ENCODE results near the gene DLGAP1.

DNA sequence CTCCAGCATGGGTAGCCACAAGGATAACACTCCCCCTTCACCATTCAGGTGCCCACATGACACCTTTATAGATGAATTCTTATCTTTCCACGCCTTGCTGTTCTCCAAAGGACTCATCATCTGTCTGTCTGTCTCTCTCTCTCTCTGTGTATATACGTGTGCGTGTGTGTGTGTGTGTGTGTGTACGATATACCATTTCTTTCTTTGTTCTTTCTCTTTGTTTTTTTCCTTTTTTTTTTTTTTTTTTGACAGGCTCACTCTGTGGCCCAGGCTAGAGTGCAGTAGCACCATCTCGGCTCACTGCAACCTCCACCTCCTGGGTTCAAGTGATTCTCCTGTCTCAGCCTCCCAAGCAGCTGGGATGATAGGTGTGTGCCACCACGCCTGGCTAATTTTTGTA, 98.2 kb downstream of the DLGAP1 start:
- TF ChIP-seq, protein P1, sequence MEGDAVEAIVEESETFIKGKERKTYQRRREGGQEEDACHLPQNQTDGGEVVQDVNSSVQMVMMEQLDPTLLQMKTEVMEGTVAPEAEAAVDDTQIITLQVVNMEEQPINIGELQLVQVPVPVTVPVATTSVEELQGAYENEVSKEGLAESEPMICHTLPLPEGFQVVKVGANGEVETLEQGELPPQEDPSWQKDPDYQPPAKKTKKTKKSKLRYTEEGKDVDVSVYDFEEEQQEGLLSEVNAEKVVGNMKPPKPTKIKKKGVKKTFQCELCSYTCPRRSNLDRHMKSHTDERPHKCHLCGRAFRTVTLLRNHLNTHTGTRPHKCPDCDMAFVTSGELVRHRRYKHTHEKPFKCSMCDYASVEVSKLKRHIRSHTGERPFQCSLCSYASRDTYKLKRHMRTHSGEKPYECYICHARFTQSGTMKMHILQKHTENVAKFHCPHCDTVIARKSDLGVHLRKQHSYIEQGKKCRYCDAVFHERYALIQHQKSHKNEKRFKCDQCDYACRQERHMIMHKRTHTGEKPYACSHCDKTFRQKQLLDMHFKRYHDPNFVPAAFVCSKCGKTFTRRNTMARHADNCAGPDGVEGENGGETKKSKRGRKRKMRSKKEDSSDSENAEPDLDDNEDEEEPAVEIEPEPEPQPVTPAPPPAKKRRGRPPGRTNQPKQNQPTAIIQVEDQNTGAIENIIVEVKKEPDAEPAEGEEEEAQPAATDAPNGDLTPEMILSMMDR (IDR thresholded peaks at IDR 0.05; ENCODE audit: low read depth, low read length): no peak
- TF ChIP-seq EZH2phosphoT487 (IDR thresholded peaks at IDR 0.05; ENCODE audit: low read depth): no peak
